Hepatocyte (in vitro differentiated cells): Measurements from ENCODE around the gene OR51A4. TPM values are rescaled to one million over a fixed set of nuclear protein-coding genes. Genes with fewer than 3 reads are reported as not detected.

Experiments
- DNase-seq: peaks from one replicate; pipeline ENCODE4 v3.0.0-alpha.2; 2016; ENCODE audit warnings: low spot score
- H2AFZ ChIP-seq: fragments of 200-600 bp; sonication (generic); 2 replicates; pipeline ENCODE4 v1.6.0; 2016; ENCODE audit warnings: antibody characterized with exemption, mild to moderate bottlenecking
- H3K27ac ChIP-seq: fragments of 200-600 bp; sonication (generic); 2 replicates; pipeline ENCODE4 v1.5.1; 2016; ENCODE audit warnings: mild to moderate bottlenecking
- H3K27me3 ChIP-seq: fragments of 200-600 bp; sonication (generic); 2 replicates; pipeline ENCODE4 v1.6.1; 2016
- H3K36me3 ChIP-seq: fragments of 200-600 bp; sonication (generic); replicated peaks from 2 replicates; pipeline ENCODE4 v1.5.1; 2016; ENCODE audit warnings: low read depth; ENCODE audit not compliant: insufficient read depth
- H3K4me1 ChIP-seq: fragments of 200-600 bp; sonication (generic); 2 replicates; pipeline ENCODE4 v1.5.1; 2016; ENCODE audit warnings: mild to moderate bottlenecking, moderate library complexity; ENCODE audit not compliant: insufficient read depth
- H3K4me2 ChIP-seq: fragments of 200-600 bp; sonication (generic); 2 replicates; pipeline ENCODE4 v1.6.0; 2016
- H3K4me3 ChIP-seq: fragments of 200-600 bp; sonication (generic); 2 replicates; pipeline ENCODE4 v1.5.1; 2016; ENCODE audit warnings: mild to moderate bottlenecking
- H3K79me2 ChIP-seq: fragments of 200-600 bp; sonication (generic); 2 replicates; pipeline ENCODE4 v1.6.0; 2017; ENCODE audit warnings: mild to moderate bottlenecking
- H3K9me2 ChIP-seq: fragments of 200-600 bp; sonication (generic); replicated peaks from 2 replicates; pipeline ENCODE4 v1.6.0; 2017; ENCODE audit warnings: mild to moderate bottlenecking; ENCODE audit not compliant: insufficient read depth
- H3K9me3 ChIP-seq: fragments of 200-600 bp; sonication (generic); 2 replicates; pipeline ENCODE4 v1.5.1; 2016; ENCODE audit warnings: low read depth, mild to moderate bottlenecking
- H4K20me1 ChIP-seq: fragments of 200-600 bp; sonication (generic); 2 replicates; pipeline ENCODE4 v1.6.0; 2016; ENCODE audit warnings: mild to moderate bottlenecking; ENCODE audit not compliant: insufficient read depth, poor library complexity, severe bottlenecking
- EZH2 ChIP-seq: fragments of 200-600 bp; sonication (generic); IDR thresholded peaks from 2 replicates; pipeline ENCODE4 v1.6.1; 2016; ENCODE audit warnings: antibody characterized with exemption, mild to moderate bottlenecking, borderline replicate concordance
- EZH2phosphoT487 ChIP-seq: fragments of 200-600 bp; sonication (generic); IDR thresholded peaks from one replicate; pipeline ENCODE4 v1.6.1; 2018; ENCODE audit warnings: antibody characterized with exemption, mild to moderate bottlenecking, low read depth, moderate library complexity; ENCODE audit not compliant: unreplicated experiment, severe bottlenecking
- WGBS: methylation state at CpG from one replicate; pipeline ENCODE4 v1.1.6; 2016; ENCODE audit warnings: low lambda C conversion rate; ENCODE audit errors: missing lambda C conversion rate; 5-methylcytosine and 5-hydroxymethylcytosine counted together
- polyA plus RNA-seq: library from polyadenylated mRNA; unstranded; fragments of >200 nt; fragmentation: Nextera tagmentation; extraction: Ambion mirVana; gene quantifications from 2 replicates; pipeline ENCODE4 v1.2.1, GENCODE V29; 2016
- total RNA-seq: library from RNA; depleted of rRNA; stranded (reverse); fragments of >200 nt; gene quantifications from 2 replicates; pipeline ENCODE4 v1.2.3, GENCODE V29; 2014
- TF ChIP-seq, protein P1 (sequence below): fragments of 200-600 bp; sonication (generic); IDR thresholded peaks from 2 replicates; pipeline ENCODE4 v1.5.1; 2016; ENCODE audit warnings: antibody characterized with exemption, mild to moderate bottlenecking; ENCODE audit not compliant: poor library complexity

OR51A4 gene
- total and polyA plus RNA-seq, 2 experiments from 2014 or later, result not detected

DNA sequence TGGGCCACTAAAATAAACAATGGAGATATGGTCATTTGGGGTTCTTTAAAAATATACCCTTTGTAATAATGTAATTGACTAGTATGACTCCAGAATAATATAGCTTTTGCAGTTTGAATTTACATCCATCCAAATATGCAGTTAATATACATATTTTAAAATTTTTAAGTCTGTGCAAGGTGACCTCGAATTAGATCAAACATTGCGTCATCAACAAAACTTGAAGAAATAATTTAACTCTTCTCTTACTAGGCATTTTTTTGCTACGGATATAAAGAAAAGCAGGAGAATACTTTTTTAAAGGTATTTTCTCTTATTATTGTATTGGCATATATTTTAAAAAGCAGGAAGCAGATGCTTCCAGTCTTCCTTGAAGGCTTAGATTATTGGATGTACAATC lies 10.7 kb downstream of the OR51A4 start:
- no peak overlapping the region for H3K4me2 ChIP-seq
- no peaks in the 10 kb centered on the region for H3K27me3 ChIP-seq
- H3K9me3 ChIP-seq, result no peaks in the 10 kb centered on the region
- no peaks in the 10 kb centered on the region for H3K9me2 ChIP-seq
- no peak for TF ChIP-seq EZH2
- TF ChIP-seq, protein P1, sequence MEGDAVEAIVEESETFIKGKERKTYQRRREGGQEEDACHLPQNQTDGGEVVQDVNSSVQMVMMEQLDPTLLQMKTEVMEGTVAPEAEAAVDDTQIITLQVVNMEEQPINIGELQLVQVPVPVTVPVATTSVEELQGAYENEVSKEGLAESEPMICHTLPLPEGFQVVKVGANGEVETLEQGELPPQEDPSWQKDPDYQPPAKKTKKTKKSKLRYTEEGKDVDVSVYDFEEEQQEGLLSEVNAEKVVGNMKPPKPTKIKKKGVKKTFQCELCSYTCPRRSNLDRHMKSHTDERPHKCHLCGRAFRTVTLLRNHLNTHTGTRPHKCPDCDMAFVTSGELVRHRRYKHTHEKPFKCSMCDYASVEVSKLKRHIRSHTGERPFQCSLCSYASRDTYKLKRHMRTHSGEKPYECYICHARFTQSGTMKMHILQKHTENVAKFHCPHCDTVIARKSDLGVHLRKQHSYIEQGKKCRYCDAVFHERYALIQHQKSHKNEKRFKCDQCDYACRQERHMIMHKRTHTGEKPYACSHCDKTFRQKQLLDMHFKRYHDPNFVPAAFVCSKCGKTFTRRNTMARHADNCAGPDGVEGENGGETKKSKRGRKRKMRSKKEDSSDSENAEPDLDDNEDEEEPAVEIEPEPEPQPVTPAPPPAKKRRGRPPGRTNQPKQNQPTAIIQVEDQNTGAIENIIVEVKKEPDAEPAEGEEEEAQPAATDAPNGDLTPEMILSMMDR, result no peak
- no peak for TF ChIP-seq EZH2phosphoT487
- H3K4me3 ChIP-seq, result no peak overlapping the region
- H4K20me1 ChIP-seq, result no peaks in the 10 kb centered on the region
- H3K36me3 ChIP-seq, result no peaks in the 10 kb centered on the region
- no peaks in the 10 kb centered on the region for H3K79me2 ChIP-seq
- no peak for DNase-seq
- H3K4me1 ChIP-seq, result no peaks in the 10 kb centered on the region
- WGBS, result 84% methylated on average over 3 of the region's 3 CpGs
- no peak overlapping the region for H2AFZ ChIP-seq
- H3K27ac ChIP-seq, result no peak overlapping the region

DNA sequence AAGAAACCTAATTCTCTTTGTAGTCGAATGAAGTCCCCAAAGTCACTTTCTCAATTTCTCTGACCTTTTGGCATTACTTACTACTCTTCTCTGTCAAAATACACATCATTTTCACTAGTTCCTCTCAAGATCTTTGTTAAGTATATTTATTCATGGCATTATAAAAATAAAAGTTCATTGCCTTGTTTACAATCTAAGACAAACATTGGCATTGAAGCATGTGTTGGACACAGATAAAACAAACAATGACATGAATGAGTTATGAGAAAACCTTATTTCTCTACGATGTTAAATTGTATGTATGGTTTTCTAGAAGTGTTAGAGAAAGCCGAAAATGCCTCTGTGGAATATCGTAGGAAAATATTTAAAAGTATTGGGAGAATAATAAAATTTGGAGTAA lies 14.7 kb downstream of the OR51A4 start:
- H2AFZ ChIP-seq, result no peak overlapping the region
- no peaks in the 10 kb centered on the region for H3K79me2 ChIP-seq
- no peak for TF ChIP-seq EZH2phosphoT487
- TF ChIP-seq, protein P1, result no peak
- TF ChIP-seq EZH2, result no peak

DNA sequence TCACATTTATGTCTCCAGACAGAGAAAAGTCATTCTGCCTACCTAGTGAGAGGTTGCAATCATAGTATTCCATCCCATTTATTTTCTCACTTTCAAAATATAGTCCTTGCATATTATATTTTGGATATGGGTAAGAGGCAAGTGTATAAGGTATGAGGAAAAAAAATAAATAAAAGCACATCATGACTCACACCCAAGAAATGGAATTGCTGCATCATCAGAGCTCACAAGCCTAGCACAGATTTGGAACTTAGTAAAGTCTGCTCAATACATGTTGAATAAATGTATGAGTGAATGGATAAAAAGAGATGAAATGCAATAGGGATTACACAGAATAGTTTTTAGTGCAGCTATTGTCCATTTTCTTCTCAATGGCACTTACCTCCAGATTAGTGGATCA lies 20.8 kb downstream of the OR51A4 start:
- H3K79me2 ChIP-seq, result no peaks in the 10 kb centered on the region
- no peak overlapping the region for H3K4me2 ChIP-seq
- H4K20me1 ChIP-seq, result no peaks in the 10 kb centered on the region
- H3K4me3 ChIP-seq, result no peak overlapping the region
- no peak for DNase-seq
- H3K27me3 ChIP-seq, result no peaks in the 10 kb centered on the region
- H3K36me3 ChIP-seq, result no peaks in the 10 kb centered on the region
- H2AFZ ChIP-seq, result no peak overlapping the region
- no peaks in the 10 kb centered on the region for H3K9me2 ChIP-seq
- no peaks in the 10 kb centered on the region for H3K4me1 ChIP-seq
- no peaks in the 10 kb centered on the region for H3K9me3 ChIP-seq
- TF ChIP-seq, protein P1, result no peak
- TF ChIP-seq EZH2 (no peak), EZH2phosphoT487 (no peak)
- H3K27ac ChIP-seq, result no peak overlapping the region

More for the DNA sequence above, 14.7 kb downstream of the OR51A4 start:
- no peaks in the 10 kb centered on the region for H3K9me3 ChIP-seq
- no peak overlapping the region for H3K27ac ChIP-seq
- H4K20me1 ChIP-seq, result no peaks in the 10 kb centered on the region
- no peak for DNase-seq
- H3K36me3 ChIP-seq, result no peaks in the 10 kb centered on the region
- no peaks in the 10 kb centered on the region for H3K4me1 ChIP-seq
- no peaks in the 10 kb centered on the region for H3K9me2 ChIP-seq
- no peak overlapping the region for H3K4me3 ChIP-seq
- H3K27me3 ChIP-seq, result no peaks in the 10 kb centered on the region
- no peak overlapping the region for H3K4me2 ChIP-seq
- WGBS, result 83% methylated on average over 4 of the region's 4 CpGs

DNA sequence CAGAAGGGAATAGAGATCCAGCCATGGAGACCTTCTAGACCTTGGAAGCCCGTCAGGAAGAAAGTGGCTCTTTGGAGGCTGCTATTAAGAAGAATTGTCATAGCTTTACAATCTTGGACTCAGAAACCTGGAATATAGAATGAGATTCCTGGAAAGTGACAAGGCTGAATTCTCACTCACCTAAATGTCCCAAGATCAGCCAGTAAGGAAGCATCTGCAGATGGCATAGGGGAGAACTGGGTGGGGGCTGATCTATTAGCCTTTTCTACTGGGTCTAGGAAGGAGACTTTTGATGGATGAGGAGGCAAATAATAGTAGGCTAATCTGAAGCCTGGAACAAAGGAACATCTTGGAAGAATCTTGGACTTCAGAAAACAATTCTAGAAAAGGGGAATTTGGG lies 23.2 kb downstream of the OR51A4 start, which contains the start of gene OR51G1:
Gene OR51G1, minus strand, starts transcription at position 101 of the 400 bp plus-strand sequence. Its CDS starts 0 bp downstream, at position 101.
- Histone ChIP-seq H3K36me3 (no peaks in the 10 kb centered on the region), H3K9me3 (no peaks in the 10 kb centered on the region), H3K27me3 (no peaks in the 10 kb centered on the region), H3K4me3 (no peak within 1 kb of the TSS), H3K4me2 (no peak within 1 kb of the TSS), H4K20me1 (no peaks in the 10 kb centered on the region), H3K27ac (no peak within 1 kb of the TSS), H3K79me2 (no peaks in the 10 kb centered on the region), H2AFZ (no peak within 1 kb of the TSS), H3K4me1 (no peaks in the 10 kb centered on the region), H3K9me2 (no peaks in the 10 kb centered on the region)
- TF ChIP-seq EZH2phosphoT487, result no peak
- TF ChIP-seq EZH2, result no peak
- TF ChIP-seq, protein P1, result no peak
- DNase-seq, result no peak
- WGBS, result 95% methylated on average over 1 of the region's 1 CpG
